GM12874 (cell line): ENCODE results near the gene TTLL13.

Experiments
- CTCF ChIP-seq: IDR thresholded peaks from 2 replicates; pipeline ENCODE4 v1.5.1; 2011; ENCODE audit warnings: low read depth, mild to moderate bottlenecking, control low read depth, low read length, moderate library complexity; ENCODE audit not compliant: insufficient read depth

Gene TTLL13

GRCh38 chr15:90205050-90205848, 44.1 kb upstream of the TTLL13 start:
- TF ChIP-seq CTCF, result no peak

- TF ChIP-seq CTCF, result no peak
Observed at GRCh38 chr15:90205886-90206285, 43.5 kb upstream of the TTLL13 start.

DNA sequence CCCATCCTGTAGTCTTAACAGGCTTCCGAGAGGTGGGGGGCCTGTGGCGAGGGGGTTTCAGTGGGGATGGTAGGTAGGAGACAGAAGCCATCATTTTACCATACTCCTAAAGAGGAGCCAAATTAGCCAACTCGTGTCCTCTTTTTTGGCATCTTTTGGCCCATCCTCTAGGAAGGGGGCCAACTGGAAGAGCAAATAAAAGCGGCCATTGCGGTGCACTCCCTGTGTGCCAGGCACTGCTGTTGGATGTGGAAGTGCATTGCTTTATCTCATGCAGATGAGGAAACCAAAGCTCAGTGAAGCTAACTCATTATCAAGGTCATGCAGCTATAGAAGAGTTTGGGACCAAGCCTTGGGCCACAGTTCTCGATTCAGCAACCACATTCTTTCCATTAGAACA, 42.1 kb upstream of the TTLL13 start:
- TF ChIP-seq CTCF, result no peak

DNA sequence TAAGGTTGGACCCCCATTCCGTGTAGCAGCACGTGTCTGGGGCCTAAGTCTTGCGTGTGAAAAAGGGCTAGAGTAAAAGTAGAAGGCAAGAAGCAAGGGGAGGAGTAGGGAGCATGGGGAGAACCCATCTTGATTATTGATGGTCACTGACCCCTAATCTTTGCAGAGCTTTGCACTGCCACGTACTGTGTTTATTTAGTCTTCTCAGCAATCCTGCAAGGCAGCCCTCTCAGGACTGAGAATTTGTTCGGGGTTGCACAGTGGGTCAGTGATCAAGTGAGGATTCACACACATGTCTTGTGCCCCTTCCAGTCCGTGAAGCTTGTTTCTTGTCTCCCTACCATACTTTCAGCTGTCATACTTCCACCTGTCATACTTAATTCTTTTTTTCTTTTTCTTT, 41.0 kb upstream of the TTLL13 start:
- no peak for TF ChIP-seq CTCF

DNA sequence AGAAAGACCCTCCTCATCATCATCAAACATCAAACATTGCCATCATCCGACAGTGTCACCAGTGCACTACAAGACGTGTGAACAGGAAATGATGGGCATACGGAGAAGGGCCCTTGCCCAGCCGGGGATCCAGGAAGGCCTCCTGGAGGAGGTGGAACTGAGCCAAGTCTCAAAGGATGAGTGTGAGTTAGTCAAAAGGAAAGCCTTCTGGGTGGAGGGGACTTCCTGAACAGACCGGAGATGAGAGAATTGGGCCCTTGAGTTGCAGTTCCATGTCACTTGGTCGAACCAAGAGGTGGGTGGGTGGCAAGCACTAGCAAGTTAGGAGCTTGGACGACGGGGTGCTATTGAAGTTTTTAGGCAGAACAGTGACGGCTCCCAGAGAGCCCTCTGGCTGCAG, 39.8 kb upstream of the TTLL13 start:
- TF ChIP-seq CTCF, result no peak

- TF ChIP-seq CTCF, result no peak
Observed at GRCh38 chr15:90210593-90210992, 38.8 kb upstream of the TTLL13 start.

GRCh38 chr15:90211009-90211408, 38.3 kb upstream of the TTLL13 start:
- TF ChIP-seq CTCF, result no peak
